K562 (cell line): ENCODE results near the gene SLC12A4. TPM values are rescaled to one million over a fixed set of nuclear protein-coding genes. Genes with fewer than 3 reads are reported as not detected.

Experiments
- MGA ChIP-seq: fragments of 450-650 bp; IDR thresholded peaks from 2 replicates; pipeline ENCODE4 v1.6.1; 2016; ENCODE audit warnings: mild to moderate bottlenecking, moderate library complexity
- ZNF592 ChIP-seq: fragments of 450-650 bp; IDR thresholded peaks from 2 replicates; pipeline ENCODE4 v1.6.1; 2017; ENCODE audit warnings: antibody characterized with exemption, mild to moderate bottlenecking
- polyA plus RNA-seq, 8 experiments: library from polyadenylated mRNA; depleted of rRNA in 4 of 8; stranded (reverse) in 5 of 8; unstranded in 3 of 8; fragments of >200 nt; fragmentation: Nextera tagmentation in 2 of 8; fragmentation: Illumina TruSeq in 1 of 8; extraction: Ambion mirVana in 2 of 8; extraction: Trizol in 1 of 8; gene quantifications; 2 replicates each; pipeline versions ENCODE4 v1.2.1 to v1.2.3, GENCODE V29; 2011 to 2014; ENCODE audit warnings: inconsistent platforms in 1 of 8, missing spikeins in 1 of 8
- total RNA-seq, 7 experiments: library from RNA; depleted of rRNA in 6 of 7; stranded (reverse); fragments of >200 nt in 6 of 7; fragmentation: Illumina TruSeq in 2 of 7; extraction: Trizol in 2 of 7; gene quantifications; 2 replicates each; pipeline versions ENCODE4 v1.2.1 to v1.2.3, GENCODE V29; 2011 to 2021; ENCODE audit warnings: low replicate concordance in 1 of 7

Gene SLC12A4
- total and polyA plus RNA-seq, 9 of the 15 experiments (the other 6 are each of a cell fraction or from before 2014, with no cell fraction given) = 0.75 to 43.5 (median 15.0) TPM

DNA sequence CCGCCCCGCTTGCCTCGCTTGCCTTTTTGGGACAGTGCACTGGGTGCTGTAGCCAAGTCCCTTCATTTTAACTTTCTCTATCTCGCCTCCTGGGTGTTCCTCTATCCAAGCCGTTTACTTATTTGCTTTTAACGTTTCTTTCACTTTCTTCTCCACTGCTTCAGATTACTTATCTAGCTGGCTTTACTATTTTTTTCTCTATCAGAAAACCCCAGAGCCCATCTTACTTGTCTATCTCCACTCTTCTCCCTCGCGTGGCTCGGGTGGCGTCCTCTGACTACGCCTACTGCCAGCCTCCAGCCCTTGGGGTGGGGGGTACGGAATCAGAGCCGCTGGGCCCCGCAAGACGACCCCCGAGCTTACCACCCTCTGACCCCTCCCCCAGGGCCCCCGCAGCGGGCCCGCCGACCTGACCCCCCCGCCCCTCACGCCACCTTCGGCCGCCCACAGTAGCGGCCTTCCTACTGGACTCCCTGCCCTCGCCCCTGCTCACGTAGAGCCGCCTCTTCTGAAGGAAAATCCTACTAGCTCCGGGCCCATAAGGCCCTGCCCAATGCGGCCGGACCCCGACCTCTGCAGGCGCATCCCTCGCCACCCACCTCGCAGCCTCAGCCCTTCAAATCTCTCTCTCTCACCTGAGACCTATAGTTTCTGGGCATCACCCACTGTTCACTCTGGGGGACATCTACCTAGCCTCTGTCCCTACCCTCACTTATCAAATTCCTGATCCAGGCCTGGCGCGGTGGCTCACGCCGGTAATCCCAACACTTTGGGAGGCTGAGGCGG, 1.0 kb upstream of the SLC12A4 start (continued):
- TF ChIP-seq MGA (peak; percentile 0; the same call in 1 of the 2 replicates), ZNF592 (peak; percentile 35; the same call in 1 of the 2 replicates)
